Right forelimb (tissue), 1 donor: ENCODE results near the gene BLTP3B.

Experiments
- DNase-seq: peaks from one replicate; pipeline ENCODE4 v3.0.0-alpha.2; 2018

Gene BLTP3B

GRCh38 chr12:100159391-100160104, 16.9 kb upstream of the BLTP3B start:
- DNase-seq = no peak

GRCh38 chr12:100158535-100158934, 15.9 kb upstream of the BLTP3B start:
- DNase-seq = no peak

GRCh38 chr12:100157427-100157821, 14.8 kb upstream of the BLTP3B start:
- DNase-seq = no peak

GRCh38 chr12:100156731-100157426, 14.2 kb upstream of the BLTP3B start:
- DNase-seq = no peak

GRCh38 chr12:100154474-100155247, 12.0 kb upstream of the BLTP3B start:
- DNase-seq = peak; percentile 57

GRCh38 chr12:100153131-100153530, 10.5 kb upstream of the BLTP3B start:
- no peak for DNase-seq

GRCh38 chr12:100151769-100152168, 9.1 kb upstream of the BLTP3B start:
- DNase-seq = no peak

- no peak for DNase-seq
Measured at GRCh38 chr12:100146252-100146651, 3.6 kb upstream of the BLTP3B start.

GRCh38 chr12:100145643-100146042, 3.0 kb upstream of the BLTP3B start:
- no peak for DNase-seq

- DNase-seq = no peak
Measured at GRCh38 chr12:100141998-100142850, 450 bp downstream of the BLTP3B start.

- no peak for DNase-seq
Measured at GRCh38 chr12:100141666-100141997, 1.0 kb downstream of the BLTP3B start.

GRCh38 chr12:100138803-100139098, 3.9 kb downstream of the BLTP3B start:
- DNase-seq = no peak

- DNase-seq = no peak
Measured at GRCh38 chr12:100138048-100138802, 4.4 kb downstream of the BLTP3B start.

GRCh38 chr12:100133200-100133599, 9.5 kb downstream of the BLTP3B start:
- no peak for DNase-seq

GRCh38 chr12:100128512-100128908, 14.2 kb downstream of the BLTP3B start:
- no peak for DNase-seq

GRCh38 chr12:100127766-100128511, 14.7 kb downstream of the BLTP3B start:
- no peak for DNase-seq

- DNase-seq = no peak
Measured at GRCh38 chr12:100123316-100124095, 19.2 kb downstream of the BLTP3B start.

GRCh38 chr12:100120355-100120754, 22.3 kb downstream of the BLTP3B start:
- DNase-seq = no peak

GRCh38 chr12:100115291-100115690, 27.4 kb downstream of the BLTP3B start:
- DNase-seq = no peak

- no peak for DNase-seq
Measured at GRCh38 chr12:100114574-100114973, 28.1 kb downstream of the BLTP3B start.

GRCh38 chr12:100110276-100110675, 32.4 kb downstream of the BLTP3B start:
- DNase-seq = no peak
